H9 (cell line): ENCODE results near the gene DAND5. TPM values are rescaled to one million over a fixed set of nuclear protein-coding genes. Genes with fewer than 3 reads are reported as not detected.

ENCODE experiments used
- DNase-seq: peaks from one replicate; pipeline ENCODE4 v3.0.0-alpha.2; 2017
- H2AFZ ChIP-seq: one replicate; pipeline ENCODE4 v1.6.1; 2013; ENCODE audit warnings: mild to moderate bottlenecking, low read length, control low read depth, moderate library complexity
- H2AK5ac ChIP-seq: 2 replicates; pipeline ENCODE4 v1.6.1; 2013; ENCODE audit warnings: low read length, control low read depth, mixed read lengths; ENCODE audit not compliant: insufficient read length
- H2BK120ac ChIP-seq: one replicate; pipeline ENCODE4 v1.6.1; 2013; ENCODE audit warnings: low read depth, mild to moderate bottlenecking, low read length, control low read depth, inconsistent platforms; ENCODE audit not compliant: poor library complexity, severe bottlenecking
- H2BK12ac ChIP-seq: 2 replicates; pipeline ENCODE4 v1.6.1; 2013; ENCODE audit warnings: low read length, control low read depth, mixed read lengths, low read depth; ENCODE audit not compliant: insufficient read length
- H2BK15ac ChIP-seq: 2 replicates; pipeline ENCODE4 v1.6.1; 2013; ENCODE audit warnings: low read depth, low read length, control low read depth
- H2BK20ac ChIP-seq: one replicate; pipeline ENCODE4 v1.6.1; 2013; ENCODE audit warnings: low read depth, mild to moderate bottlenecking, low read length, control low read depth, inconsistent platforms; ENCODE audit not compliant: poor library complexity, severe bottlenecking
- H2BK5ac ChIP-seq: 2 replicates; pipeline ENCODE4 v1.6.1; 2013; ENCODE audit warnings: low read length, control low read depth, mixed read lengths; ENCODE audit not compliant: insufficient read length
- H3K14ac ChIP-seq: 2 replicates; pipeline ENCODE4 v1.6.1; 2013; ENCODE audit warnings: low read length, control low read depth; ENCODE audit not compliant: insufficient read depth
- H3K18ac ChIP-seq: 2 replicates; pipeline ENCODE4 v1.6.1; 2013; ENCODE audit warnings: low read depth, mild to moderate bottlenecking, mixed read lengths, low read length, control low read depth; ENCODE audit not compliant: insufficient read length
- H3K23ac ChIP-seq: 2 replicates; pipeline ENCODE4 v1.6.1; 2013; ENCODE audit warnings: low read length, control low read depth, mixed read lengths, low read depth; ENCODE audit not compliant: insufficient read length
- H3K23me2 ChIP-seq: 2 replicates; pipeline ENCODE4 v1.6.1; 2013; ENCODE audit warnings: low read depth, mild to moderate bottlenecking, mixed read lengths, low read length, control low read depth; ENCODE audit not compliant: insufficient read length, poor library complexity, severe bottlenecking
- H3K27ac ChIP-seq: 2 replicates; pipeline ENCODE4 v1.5.1; 2013; ENCODE audit warnings: low read length, control low read depth, mixed read lengths, low read depth; ENCODE audit not compliant: insufficient read length
- H3K27me3 ChIP-seq: 2 replicates; pipeline ENCODE4 v1.6.1; 2013; ENCODE audit warnings: low read length, control low read depth, inconsistent platforms; ENCODE audit not compliant: insufficient read depth
- H3K4ac ChIP-seq: 2 replicates; pipeline ENCODE4 v1.6.1; 2013; ENCODE audit warnings: low read depth, mild to moderate bottlenecking, control low read depth, inconsistent platforms, low read length, moderate library complexity
- H3K4me1 ChIP-seq: 2 replicates; pipeline ENCODE4 v1.6.1; 2013; ENCODE audit warnings: low read length, control low read depth, inconsistent platforms; ENCODE audit not compliant: insufficient read depth
- H3K4me2 ChIP-seq: 2 replicates; pipeline ENCODE4 v1.6.1; 2013; ENCODE audit warnings: low read length, control low read depth, mixed read lengths; ENCODE audit not compliant: insufficient read length, insufficient read depth
- H3K56ac ChIP-seq: 2 replicates; pipeline ENCODE4 v1.6.1; 2013; ENCODE audit warnings: low read depth, mild to moderate bottlenecking, mixed read lengths, low read length, control low read depth; ENCODE audit not compliant: insufficient read length
- H3K79me1 ChIP-seq: 2 replicates; pipeline ENCODE4 v1.6.1; 2013; ENCODE audit warnings: low read depth, mild to moderate bottlenecking, moderate library complexity, low read length, control low read depth, inconsistent platforms; ENCODE audit not compliant: insufficient read depth, poor library complexity, severe bottlenecking
- H3K79me2 ChIP-seq: 2 replicates; pipeline ENCODE4 v1.6.1; 2013; ENCODE audit warnings: low read length, control low read depth, inconsistent platforms; ENCODE audit not compliant: insufficient read depth
- H3K9ac ChIP-seq: 2 replicates; pipeline ENCODE4 v1.6.1; 2013; ENCODE audit warnings: low read length, control low read depth, mixed read lengths; ENCODE audit not compliant: insufficient read length; ENCODE audit errors: extremely low read depth
- H3K9me3 ChIP-seq: one replicate; pipeline ENCODE4 v1.6.1; 2013; ENCODE audit warnings: low read depth, low read length, inconsistent platforms; ENCODE audit not compliant: control insufficient read depth
- H3T11ph ChIP-seq: one replicate; pipeline ENCODE4 v1.6.1; 2013; ENCODE audit warnings: mild to moderate bottlenecking, low read length, control low read depth, inconsistent platforms
- H4K20me1 ChIP-seq: one replicate; pipeline ENCODE4 v1.6.1; 2013; ENCODE audit not compliant: control insufficient read depth, insufficient read length, insufficient read depth
- H4K5ac ChIP-seq: 2 replicates; pipeline ENCODE4 v1.6.1; 2013; ENCODE audit warnings: low read depth, mild to moderate bottlenecking, mixed read lengths, low read length, control low read depth; ENCODE audit not compliant: insufficient read length
- H4K8ac ChIP-seq: replicated peaks from 2 replicates; pipeline ENCODE4 v1.6.1; 2013; ENCODE audit warnings: low read length, control low read depth, mixed read lengths, low read depth; ENCODE audit not compliant: insufficient read length
- H4K91ac ChIP-seq: 2 replicates; pipeline ENCODE4 v1.6.1; 2013; ENCODE audit warnings: low read depth, mild to moderate bottlenecking, moderate library complexity, mixed read lengths, low read length, control low read depth; ENCODE audit not compliant: insufficient read length
- H3K27ac Mint-ChIP-seq, 3 experiments: 2 replicates in 2 of 3; 3 replicates in 1 of 3; pipeline ENCODE4 v1.8.0; 2020 to 2021; ENCODE audit warnings: mixed read lengths in 3 of 3, mild to moderate bottlenecking in 1 of 3, moderate library complexity in 1 of 3
- H3K27me3 Mint-ChIP-seq: 2 replicates; pipeline ENCODE4 v1.8.0; 2021; ENCODE audit warnings: low read depth, mild to moderate bottlenecking, moderate library complexity, mixed read lengths
- H3K36me3 Mint-ChIP-seq, 3 experiments: 2 replicates in 2 of 3; 3 replicates in 1 of 3; pipeline ENCODE4 v1.8.0; 2020 to 2021; ENCODE audit warnings: low read depth in 3 of 3, mixed read lengths in 3 of 3; ENCODE audit not compliant: insufficient read depth in 1 of 3
- H3K4me1 Mint-ChIP-seq, 2 experiments: 2 replicates each; pipeline ENCODE4 v1.8.0; 2020; ENCODE audit warnings: mixed read lengths in 2 of 2
- H3K4me3 Mint-ChIP-seq, 2 experiments: 2 replicates in 1 of 2; 3 replicates in 1 of 2; pipeline ENCODE4 v1.8.0; 2020 to 2021; ENCODE audit warnings: mild to moderate bottlenecking in 2 of 2, mixed read lengths in 2 of 2, moderate library complexity in 1 of 2
- H3K9me3 Mint-ChIP-seq, 2 experiments: 2 replicates in 1 of 2; 3 replicates in 1 of 2; pipeline ENCODE4 v1.8.0; 2020; ENCODE audit warnings: mild to moderate bottlenecking in 2 of 2, mixed read lengths in 2 of 2, moderate library complexity in 1 of 2
- WGBS: extraction: QIAGEN DNeasy Blood & Tissue Kit; methylation state at CpG from one replicate; pipeline ENCODE4 v1.1.7; 2013; ENCODE audit warnings: missing lambda C conversion rate, low lambda C conversion rate, mixed read lengths; ENCODE audit not compliant: insufficient read length; ENCODE audit errors: extremely low coverage; 5-methylcytosine and 5-hydroxymethylcytosine counted together
- total RNA-seq: library from RNA; stranded (reverse); gene quantifications from 2 replicates; pipeline ENCODE4 v1.2.1, GENCODE V29; 2021
- TF ChIP-seq, protein P1 (sequence below): fragments of 200-600 bp; sonication (generic); conservative IDR thresholded peaks from 3 replicates; pipeline ENCODE4 v1.8.0; 2021; ENCODE audit warnings: antibody characterized with exemption, mild to moderate bottlenecking

Gene DAND5
- total RNA-seq, 1 experiment from 2014 or later: 0.11 TPM

DNA sequence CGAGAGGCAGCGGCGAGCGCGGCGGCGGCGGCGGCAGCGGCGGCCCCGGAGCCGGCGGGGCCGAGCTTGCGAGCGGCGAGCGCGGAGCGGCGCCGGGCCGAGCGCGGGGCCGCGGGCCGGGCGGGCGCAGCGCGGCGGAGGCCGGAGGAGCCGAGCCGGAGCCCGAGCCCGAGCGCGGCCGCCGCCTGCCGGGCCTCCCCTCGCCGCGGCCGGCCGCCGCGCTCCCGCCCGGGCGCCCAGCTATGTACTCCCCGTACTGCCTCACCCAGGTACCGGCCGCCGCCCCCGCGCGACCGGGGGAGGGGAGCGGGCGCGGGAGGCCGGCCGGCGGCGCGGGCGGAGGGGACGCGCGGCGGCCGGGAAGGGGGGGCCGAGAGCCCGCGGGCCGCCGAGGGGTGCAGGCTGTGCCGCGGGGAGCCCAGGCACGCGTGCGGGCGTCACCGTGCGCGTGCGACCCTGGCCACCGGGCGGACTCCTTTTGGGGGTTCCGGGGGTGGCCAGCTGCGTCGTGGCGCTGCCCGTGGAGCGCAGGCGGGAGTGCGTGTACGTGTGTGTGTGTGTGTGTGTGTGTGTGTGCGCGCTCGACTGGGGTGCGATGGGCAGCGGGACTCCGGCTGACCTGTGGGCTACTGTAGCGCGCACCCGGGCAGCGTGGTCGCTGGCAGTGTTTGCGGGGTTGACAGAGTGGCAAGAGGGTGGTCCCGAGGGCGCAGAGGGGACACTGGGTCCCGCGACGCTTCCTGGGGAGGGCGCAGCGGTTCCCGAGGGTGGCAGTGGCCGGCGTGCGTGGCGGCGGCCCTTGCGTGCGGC lies 26.4 kb downstream of the DAND5 start:
- no peak overlapping the region for H3T11ph ChIP-seq
- no peaks in the 10 kb centered on the region for H3K9me3 ChIP-seq
- no CpG with 5 or more reads among the region's 129 CpGs for WGBS
- H2BK20ac ChIP-seq: no peak overlapping the region
- H3K4me2 ChIP-seq: no peak overlapping the region
- no peaks in the 10 kb centered on the region for H3K79me2 ChIP-seq
- Mint-ChIP-seq H3K27ac (no peak overlapping the region), H3K27me3 (peaks cover 97% of the 10 kb centered on the region), H3K4me1 (peaks cover 3 to 8% of the 10 kb centered on the region in 2 experiments), H3K4me3 (peak overlapping the region; percentile 38 to 78; a peak in 4 of 5 replicates), H3K36me3 (peaks cover 0 to 2% (median 0%) of the 10 kb centered on the region in 3 experiments; a peak in 1 of 7 replicates), H3K9me3 (peaks cover 2 to 9% of the 10 kb centered on the region in 2 experiments; a peak in 3 of 5 replicates)
- no peak overlapping the region for H3K9ac ChIP-seq
- no peak overlapping the region for H4K8ac ChIP-seq
- H4K91ac ChIP-seq: no peak overlapping the region
- peaks cover 4% of the 10 kb centered on the region for H3K23me2 ChIP-seq
- no peak overlapping the region for H3K56ac ChIP-seq
- no peak overlapping the region for H2BK12ac ChIP-seq
- no peak overlapping the region for H2AFZ ChIP-seq
- H3K4ac ChIP-seq: no peak overlapping the region
- H3K23ac ChIP-seq: no peak overlapping the region
- H2BK15ac ChIP-seq: no peak overlapping the region
- peaks cover 5% of the 10 kb centered on the region for H4K20me1 ChIP-seq
- H3K18ac ChIP-seq: no peak overlapping the region
- H2AK5ac ChIP-seq: no peak overlapping the region
- peaks cover 57% of the 10 kb centered on the region for H3K27me3 ChIP-seq
- no peak overlapping the region for H3K27ac ChIP-seq
- no peak overlapping the region for H4K5ac ChIP-seq
- no peak overlapping the region for H2BK120ac ChIP-seq
- TF ChIP-seq, protein P1, sequence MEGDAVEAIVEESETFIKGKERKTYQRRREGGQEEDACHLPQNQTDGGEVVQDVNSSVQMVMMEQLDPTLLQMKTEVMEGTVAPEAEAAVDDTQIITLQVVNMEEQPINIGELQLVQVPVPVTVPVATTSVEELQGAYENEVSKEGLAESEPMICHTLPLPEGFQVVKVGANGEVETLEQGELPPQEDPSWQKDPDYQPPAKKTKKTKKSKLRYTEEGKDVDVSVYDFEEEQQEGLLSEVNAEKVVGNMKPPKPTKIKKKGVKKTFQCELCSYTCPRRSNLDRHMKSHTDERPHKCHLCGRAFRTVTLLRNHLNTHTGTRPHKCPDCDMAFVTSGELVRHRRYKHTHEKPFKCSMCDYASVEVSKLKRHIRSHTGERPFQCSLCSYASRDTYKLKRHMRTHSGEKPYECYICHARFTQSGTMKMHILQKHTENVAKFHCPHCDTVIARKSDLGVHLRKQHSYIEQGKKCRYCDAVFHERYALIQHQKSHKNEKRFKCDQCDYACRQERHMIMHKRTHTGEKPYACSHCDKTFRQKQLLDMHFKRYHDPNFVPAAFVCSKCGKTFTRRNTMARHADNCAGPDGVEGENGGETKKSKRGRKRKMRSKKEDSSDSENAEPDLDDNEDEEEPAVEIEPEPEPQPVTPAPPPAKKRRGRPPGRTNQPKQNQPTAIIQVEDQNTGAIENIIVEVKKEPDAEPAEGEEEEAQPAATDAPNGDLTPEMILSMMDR: no peak
- no peak overlapping the region for H3K14ac ChIP-seq
- H3K4me1 ChIP-seq: no peaks in the 10 kb centered on the region
- no peaks in the 10 kb centered on the region for H3K79me1 ChIP-seq
- H2BK5ac ChIP-seq: no peak overlapping the region
- DNase-seq: no peak
